AG20443 (cell line): ENCODE measurements around the gene POLR2C.
A peak's percentile ranks its signal among the peaks of the same experiment; 100 is the strongest.

Experiments used
- DNase-seq: peaks from one replicate; pipeline ENCODE4 v3.0.0; 2012; ENCODE audit warnings: low spot score, mixed read lengths

POLR2C gene

DNA sequence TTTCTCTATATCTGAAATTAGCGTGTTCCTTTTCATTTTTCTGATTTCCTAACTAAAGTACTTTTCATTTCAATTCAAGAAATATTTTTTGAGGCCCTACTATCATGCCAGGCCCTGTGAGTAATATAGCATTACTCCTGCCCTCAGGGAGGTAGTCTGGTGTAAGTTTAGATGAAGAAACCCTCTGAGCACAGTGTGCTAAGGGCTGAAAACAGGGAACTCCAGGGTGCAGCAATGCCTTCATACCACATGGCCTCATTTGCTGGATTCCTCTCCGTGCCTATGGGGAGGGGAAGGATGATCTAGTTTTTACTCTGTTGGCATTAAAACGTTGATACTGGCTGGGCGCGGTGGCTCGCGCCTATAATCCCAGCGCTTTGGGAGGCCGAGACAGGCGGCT, 10.5 kb upstream of the POLR2C start:
- no peak for DNase-seq

DNA sequence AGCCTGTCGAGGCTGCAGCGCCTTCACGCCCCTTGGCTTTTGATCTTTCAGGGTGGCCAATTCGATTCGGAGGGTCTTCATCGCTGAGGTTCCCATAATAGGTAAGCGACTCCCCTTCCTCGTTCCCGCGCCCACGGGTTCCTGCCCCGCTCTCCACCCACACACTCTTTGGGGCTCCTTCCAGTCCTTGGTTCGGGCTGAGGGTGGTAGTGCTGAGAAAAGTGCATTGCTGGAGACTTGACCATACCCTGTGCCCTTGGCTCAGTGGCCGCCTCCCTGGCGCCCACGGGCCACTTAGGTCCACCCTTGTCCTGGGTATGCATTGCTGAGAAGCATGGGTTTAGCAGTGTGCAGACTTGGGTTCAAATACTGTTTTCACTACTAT, 491 bp downstream of the POLR2C start:
- peak; percentile 51 for DNase-seq

DNA sequence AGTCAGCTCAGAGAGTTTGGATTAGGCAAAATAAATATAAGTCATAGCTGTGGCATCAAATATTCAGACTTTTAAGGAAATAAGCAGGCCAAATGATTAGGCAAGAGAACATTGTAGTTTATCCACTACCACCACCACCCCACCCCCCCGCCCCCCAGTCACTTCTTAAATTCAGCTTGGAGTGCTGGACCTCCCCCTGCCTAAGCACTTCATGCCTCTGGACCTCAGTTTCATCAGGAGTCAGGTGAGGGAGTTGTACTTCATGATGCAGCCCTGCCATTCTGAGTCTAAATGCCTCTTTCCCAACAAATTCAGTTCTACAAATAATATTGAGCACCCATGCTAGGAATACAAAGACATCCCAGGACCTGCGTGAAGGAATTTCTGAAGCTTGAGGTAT, 2.0 kb downstream of the POLR2C start:
- no peak for DNase-seq

DNA sequence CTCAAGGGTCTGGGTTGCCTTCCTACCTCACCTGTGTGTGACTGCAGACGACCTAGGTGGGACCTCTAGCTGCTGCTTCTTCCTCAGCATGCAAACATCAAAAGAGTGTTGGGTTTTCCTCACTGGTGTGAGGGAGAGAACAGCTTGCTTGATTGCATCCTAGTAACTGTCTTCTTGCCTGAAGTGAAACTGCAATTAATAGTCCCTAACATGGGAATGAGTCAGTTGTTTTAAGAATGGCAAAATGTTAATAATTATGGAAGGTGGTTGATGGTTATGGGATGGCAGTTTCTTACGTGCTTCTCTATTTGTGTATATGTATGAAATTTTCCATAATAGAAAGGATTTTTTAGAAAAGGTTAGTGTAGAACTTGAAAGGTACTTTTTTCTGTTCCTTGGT, 5.9 kb downstream of the POLR2C start:
- no peak for DNase-seq

DNA sequence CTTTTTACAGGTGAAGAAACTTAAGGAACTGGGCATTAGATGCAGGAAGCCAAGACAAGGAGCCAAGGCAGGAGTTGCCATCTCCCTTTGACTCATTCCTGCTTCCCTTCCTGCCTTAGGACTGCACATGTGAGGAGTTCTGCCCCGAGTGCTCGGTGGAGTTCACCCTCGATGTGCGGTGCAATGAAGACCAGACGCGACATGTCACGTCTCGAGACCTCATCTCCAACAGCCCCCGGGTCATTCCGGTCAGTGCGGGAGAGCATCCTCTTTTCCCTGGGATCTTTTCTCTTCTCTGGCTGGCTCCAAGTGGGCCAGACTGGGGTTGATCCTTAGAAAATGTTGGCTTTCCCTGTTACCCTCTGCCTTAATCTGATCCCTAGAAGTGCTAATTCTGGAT, 6.6 kb downstream of the POLR2C start:
- DNase-seq = no peak

DNA sequence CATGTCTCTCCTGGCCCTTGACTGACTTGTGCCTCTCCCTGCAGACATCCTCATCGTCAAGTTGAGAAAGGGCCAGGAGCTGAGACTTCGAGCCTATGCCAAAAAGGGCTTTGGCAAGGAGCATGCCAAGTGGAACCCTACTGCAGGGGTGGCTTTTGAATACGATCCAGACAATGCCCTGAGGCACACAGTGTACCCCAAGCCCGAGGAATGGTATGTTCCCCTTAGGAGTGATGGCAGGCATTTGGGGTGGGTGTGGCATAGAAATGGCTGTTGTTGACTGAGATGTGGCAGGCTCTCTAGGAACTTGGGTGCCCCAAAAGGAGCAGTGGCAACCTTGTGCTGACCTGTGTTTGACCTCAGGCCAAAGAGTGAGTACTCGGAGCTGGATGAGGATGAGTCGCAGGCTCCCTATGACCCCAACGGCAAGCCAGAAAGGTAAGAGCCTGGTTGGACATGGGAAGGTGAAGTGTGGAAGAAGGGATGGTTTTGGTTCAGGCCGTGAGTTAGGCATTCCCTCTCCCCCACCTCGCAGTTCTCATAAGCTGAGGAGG, 7.5 kb downstream of the POLR2C start:
- no peak for DNase-seq

DNA sequence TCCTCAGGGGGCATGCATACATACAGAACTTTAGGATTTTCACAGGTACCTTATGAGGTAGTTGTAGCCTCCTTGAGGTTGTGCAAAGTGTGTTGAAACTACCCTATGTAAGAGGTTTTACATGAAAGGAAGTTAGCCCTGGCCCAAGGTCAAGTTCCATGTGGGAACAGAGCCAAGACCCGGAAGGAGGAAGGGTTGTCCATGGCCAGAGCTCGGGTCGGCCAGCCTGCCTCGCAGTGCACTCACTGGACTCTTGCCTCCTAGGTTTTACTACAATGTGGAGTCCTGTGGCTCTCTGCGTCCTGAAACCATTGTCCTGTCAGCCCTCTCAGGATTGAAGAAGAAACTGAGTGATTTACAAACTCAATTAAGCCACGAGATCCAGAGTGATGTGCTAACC, 8.2 kb downstream of the POLR2C start:
- DNase-seq = no peak

DNA sequence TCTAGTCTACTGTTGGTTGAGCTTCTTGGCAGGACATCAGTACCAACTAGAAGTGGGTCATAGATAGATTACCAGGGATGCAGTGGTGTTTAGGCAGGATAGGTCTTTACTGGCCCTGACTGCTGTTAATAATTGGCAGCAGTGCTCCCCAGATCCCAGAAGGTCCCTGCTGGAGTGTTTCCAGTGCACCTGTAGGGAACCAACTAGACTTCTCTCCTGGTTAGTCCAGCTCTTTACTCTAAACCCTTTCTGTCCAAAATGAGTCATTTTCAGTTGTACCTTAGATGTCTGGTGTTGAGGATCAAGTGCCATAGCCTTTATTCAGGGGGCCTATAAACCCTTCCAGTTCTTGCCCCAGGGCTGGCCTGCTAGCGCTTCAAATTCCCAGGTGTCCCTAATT, 8.7 kb downstream of the POLR2C start:
- DNase-seq = no peak

DNA sequence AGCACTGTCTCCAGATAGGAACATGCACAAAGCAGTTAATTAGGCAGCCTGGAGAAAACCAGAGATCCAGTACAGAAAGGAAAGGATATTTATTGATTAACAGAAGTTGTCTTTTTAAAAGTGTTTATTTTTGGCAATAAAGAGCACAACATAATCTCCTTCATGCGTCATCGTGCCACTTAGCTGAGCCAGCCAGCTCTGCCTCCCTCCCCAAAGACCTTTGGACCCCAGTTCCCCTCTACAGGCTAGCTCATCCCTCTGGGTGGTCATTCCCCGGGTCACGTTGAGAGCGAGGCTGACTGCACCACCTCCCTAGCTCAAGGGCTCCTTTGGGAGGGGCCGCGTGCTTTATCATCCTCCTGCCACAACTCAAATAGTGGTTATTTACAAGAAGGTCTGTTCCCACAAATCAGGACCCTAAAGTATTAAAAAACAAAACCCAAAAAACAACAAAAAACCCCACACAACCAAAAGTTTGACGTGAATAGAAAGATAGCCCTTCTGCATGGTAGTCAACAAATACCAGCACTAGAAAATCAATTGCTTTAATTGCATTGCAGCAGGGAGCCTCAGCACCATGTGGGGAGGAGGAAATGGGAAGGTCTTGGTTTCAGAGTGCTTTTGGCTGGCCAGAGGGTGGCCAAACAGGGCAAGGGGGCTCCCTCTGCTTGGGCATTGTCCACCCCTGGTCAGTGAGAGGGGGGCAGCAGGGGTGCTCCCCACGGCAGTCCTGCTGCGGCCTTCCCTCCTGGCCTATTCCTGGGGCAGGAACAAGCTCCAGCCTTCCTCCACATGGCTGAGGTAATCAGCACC, 9.6 kb downstream of the POLR2C start:
- no peak for DNase-seq

DNA sequence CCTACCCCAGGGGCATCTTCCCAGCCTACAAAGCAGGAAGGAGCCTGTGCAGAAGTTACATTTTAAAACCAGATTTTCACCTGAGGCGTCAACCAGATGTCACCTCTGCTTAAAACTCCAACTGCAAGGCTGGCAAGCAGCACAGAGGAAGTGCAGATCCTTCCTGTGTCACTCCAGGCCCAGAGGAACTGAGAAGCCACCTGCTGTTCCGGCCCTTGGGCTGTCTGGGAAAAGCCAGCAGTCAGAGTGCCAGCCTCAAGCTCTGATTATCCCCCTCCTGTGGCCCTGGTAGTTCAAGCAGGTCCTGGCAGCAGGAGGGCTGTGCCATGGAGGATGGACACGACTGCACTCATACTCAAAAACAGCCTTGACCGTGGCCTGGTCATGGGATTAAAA, 10.2 kb downstream of the POLR2C start:
- no peak for DNase-seq

DNA sequence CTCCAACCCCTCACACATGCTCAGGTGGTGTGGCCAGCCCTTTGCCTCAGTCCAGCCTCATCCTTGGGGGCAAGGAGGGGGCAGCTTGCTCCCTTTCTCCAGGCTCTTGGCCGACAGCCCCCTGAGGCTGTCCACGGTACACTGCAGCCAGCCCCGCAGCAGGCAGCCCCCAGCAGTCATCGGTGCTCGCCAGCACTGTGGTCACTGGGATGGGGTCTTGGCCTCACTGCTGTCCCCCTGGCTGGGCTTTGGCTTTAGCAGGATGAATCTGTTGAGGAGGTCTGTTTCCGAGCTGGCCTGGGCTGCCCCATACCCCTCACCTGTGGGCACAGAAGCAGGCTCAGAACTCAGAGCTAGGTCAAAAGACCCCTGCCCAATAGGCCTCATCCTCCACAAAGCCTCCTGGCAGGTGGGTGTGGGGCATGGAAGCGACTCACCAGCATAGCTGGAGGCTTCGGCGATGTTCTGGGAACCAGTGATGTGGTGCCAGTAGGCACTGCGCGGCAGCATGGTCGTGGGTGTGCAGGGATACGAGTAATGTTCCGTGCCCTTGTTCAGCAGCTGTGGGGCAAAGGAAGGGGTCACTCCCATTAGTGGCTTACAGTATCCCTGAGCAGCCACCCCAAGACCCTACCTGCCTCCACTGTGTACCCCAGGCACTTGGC, 10.8 kb downstream of the POLR2C start:
- no peak for DNase-seq

DNA sequence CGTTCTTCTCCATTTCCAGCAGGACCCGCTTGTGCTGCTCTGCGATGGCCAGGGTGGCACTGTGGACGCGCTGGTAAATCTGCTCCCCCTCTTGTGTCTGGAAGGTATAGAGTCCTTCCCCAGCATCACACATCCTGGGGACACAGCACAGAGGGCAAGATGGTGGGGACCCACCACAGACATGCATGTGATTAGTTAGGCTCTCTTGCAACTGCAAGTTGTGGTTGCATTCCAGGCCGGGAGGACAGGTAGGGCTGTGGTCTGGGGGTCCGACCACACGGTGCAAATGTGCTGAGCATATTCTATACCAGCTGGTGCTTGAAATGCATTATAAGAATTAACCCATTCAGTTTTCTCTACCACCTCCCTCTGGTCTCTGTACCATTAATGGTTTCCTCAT, 11.4 kb downstream of the POLR2C start:
- DNase-seq = no peak

DNA sequence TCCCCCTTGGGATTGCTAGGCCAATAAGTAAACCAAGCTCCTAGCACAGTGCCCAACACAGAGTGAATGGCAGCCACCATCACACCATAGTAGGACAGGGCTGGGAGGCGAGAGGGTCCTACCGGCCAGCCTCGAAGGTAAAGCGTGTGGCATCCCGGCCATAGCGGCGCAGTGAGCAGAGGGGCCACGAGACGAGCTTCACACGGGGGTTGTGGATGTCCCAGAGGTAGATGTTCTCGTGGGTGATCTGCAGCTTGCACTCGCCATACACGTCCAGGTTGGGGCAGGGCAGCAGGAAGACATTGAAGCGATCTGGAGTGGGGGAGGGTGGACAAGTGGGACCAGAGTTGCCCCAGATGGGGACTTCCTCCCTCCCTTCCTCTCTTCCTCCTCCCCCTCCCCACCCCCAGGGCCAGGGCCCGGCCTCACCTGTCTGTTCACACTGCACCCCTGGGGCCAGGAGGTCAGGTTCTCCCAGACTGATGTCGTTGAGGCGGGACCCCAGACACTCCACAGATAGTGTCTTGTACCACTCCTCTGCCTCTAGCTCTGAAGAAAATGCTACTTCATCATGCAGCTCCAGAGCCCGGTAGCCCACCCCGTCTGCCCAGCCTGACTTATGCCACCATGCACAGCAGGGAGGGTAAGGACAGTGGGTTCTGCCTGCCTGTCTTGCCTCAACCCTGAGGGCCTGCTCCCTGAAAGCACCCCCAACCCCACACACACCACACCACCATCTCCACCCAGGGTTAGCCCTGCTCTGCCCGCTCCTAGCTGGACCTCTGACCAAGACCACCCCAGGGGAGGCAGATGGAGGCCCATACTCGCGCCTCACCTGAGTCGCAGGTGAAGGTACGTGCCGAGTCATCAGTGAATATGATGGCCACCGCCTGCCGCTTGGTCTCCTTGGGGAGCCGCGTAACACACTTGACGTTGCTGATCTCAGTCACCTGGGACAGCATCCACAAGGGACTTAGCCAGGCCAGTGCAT, 12.5 kb downstream of the POLR2C start:
- no peak for DNase-seq

DNA sequence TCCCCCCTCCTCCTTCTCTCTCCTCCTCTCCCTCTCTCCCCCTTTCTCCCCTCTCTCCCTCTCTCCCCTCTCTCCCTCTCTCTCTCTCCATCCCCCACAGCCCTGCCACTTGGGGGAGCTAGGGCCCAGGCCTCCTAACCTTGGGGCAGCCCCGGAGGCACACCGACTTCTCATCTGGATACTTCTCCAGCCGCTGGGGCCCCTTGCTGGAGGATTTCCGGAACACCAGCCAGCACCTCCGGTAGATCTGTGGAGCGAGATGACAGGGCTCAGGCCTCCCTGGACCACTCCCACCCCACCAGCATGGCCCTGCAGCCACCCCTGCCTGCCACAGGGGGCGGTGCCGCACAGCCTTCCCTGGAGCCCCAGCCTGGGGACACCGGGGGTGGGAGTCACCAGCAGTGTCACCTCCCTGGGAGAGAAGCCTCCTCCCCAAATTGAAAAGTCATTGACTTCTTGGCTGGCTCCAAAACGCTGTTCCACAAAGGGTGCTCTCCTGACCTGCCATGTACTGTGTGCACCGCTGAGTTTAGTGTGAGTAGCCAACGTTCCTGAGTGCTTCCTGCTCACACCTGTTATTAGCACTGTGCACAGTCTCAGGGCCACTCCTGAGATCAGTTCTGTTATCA, 13.3 kb downstream of the POLR2C start:
- DNase-seq = no peak

DNA sequence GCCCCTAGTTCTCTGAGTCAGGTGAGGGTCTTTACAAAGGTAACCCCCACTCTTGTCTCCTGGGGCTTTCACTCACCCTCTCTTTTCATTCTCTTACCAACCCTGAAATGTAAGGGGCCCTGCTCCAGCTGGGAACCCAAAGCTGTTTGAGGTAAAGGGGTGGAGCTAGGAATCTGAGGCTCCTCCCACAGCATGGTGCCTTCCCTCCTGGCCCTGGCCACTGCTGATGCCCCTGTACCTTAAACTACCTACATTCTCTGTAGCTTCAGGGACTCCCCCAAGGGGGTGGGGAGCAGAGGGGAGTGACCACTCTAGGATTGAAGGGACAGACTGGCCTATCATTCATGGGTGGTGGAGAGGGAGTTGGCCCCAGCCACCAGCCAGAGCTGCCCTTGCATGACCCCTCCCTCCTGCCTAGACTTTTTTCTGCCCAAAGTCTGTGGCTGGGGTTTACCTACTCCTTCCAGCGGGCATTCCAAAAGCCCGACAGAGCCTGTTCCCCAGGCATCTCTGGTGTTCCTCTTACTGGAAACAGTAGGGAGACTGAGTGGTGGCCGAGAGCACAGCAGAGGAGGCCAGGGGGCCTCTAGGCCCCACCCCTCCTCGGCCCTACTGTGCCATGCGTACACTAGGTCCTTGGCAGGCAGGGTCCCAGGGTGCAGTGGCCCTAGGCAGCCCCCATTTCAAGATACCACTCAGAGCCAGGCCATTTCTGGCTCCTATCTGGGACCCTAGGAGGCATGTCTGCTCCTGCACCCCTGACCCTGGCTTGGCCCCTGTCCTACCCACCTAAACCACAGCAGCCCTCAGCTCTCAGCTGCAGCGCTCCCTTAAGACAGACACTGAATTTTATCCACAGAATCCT, 14.3 kb downstream of the POLR2C start:
- no peak for DNase-seq

DNA sequence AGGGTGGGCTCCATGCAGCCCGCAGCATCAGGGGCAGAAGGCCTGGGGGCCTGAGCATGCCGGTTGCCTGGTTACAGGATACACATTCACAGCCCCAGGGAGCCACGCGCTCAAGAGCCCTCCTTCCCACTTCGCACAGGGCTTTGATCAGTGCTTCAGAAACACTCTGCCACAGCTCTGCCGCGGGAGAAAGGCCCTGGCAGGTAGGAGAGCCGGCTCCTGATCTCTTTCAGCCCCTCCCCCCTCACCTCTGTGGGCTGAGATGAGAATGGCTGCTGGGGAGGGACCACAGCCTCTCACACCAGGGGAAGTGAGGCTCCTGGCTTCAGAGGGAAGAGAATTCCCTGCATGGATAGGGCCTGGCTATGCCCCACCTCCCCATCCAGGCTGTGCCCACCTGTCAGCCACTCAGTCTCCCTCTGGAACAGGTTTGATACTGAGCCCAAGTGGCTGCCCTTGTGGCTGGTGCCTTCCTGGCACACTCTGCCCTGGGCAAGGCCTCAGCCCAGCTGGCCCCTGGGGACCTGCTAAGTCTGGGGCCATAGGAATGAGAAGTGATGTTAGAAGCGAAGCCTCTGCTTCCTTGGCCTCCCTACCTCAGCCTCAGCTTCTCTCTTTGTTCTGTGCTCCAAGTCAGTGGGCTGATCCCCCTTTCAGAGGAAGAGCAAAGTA, 15.2 kb downstream of the POLR2C start:
- DNase-seq = no peak

DNA sequence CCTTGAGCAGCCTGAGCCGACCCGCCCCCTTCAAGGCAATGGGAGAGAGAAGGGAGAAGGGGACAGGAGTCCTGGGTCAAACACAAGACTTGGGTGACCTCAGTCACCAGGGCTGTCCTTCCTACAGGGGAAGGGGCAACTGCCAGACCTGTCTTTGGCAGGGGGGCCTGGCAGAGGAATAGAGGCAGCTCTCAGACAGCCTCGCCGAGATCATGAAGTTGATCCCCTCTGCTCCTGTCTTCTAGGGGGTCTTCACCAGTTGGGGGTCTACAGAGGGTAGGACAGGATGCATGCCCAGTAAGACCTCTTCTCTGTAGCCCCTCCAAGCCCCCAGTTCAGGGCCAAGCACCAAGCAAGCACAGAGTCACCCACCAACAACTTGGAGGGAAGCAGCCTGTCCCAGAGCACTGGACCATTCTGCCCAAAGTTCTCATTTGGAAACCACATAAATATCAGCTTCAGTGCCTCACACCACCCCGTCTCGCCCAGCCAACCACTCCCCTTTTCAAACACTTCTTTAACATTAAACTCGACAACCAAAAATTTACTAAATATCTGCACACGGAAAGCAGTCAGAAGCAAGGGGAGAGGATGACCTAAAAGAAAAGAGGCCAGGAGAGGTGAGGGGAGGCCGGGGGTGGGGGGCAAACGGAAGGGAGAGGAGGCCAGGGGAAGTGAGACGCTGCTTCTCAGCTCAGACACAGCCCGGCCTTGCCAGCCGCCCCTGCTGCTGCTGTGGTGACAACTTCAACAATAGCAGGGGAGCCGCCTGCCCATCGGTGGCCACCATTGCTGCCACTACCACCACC, 16.1 kb downstream of the POLR2C start:
- DNase-seq = no peak

DNA sequence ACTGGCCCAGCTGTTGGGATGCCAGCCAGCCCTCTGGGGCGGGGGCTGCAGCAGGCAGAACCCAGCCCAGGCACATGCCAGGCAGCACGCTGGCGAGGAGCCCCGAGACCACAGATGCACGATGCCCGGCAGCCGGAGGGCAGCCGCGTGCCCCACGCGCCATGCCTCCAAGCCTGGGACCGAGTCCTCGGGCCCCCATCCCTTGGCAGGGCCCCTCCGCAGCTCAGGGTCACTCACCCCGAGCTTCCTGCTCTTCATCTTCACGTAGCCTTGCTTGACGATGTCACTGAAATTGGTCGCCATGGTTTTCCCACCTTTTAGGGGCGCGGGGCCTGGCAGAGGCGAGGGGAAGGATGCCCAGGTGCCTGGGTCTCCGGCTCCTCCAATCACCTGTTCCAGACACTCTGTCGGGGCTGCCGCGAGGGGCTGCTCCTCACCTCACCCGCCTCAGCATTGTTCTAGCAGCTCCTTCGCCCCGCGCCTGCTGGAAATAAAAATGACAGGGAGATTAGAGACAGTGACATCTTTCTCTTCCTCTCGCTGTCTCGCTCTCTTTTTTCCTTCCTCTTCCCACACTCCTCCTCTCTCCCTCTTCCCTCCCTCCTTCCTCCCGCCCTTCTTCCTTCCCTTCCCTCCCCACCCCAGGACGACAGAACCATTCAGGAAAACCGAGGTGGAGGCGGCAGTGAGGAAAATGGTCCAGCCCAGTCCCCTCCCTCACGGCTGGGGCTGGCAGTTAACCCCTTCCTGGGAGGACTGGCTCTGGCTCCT, 16.9 kb downstream of the POLR2C start:
- peak; percentile 80 for DNase-seq
